Activated CD8-positive, alpha-beta memory T cell treated with anti-CD3 and anti-CD28 coated beads, Interleukin-2, amount 50 U/mL, for 1 hour (primary cell): ENCODE data around the gene PGBD1.

ENCODE experiments used
- DNase-seq: peaks from one replicate; pipeline ENCODE4 v3.0.0-alpha.2; 2020; ENCODE audit errors: extremely low read depth

The PGBD1 gene, protein sequence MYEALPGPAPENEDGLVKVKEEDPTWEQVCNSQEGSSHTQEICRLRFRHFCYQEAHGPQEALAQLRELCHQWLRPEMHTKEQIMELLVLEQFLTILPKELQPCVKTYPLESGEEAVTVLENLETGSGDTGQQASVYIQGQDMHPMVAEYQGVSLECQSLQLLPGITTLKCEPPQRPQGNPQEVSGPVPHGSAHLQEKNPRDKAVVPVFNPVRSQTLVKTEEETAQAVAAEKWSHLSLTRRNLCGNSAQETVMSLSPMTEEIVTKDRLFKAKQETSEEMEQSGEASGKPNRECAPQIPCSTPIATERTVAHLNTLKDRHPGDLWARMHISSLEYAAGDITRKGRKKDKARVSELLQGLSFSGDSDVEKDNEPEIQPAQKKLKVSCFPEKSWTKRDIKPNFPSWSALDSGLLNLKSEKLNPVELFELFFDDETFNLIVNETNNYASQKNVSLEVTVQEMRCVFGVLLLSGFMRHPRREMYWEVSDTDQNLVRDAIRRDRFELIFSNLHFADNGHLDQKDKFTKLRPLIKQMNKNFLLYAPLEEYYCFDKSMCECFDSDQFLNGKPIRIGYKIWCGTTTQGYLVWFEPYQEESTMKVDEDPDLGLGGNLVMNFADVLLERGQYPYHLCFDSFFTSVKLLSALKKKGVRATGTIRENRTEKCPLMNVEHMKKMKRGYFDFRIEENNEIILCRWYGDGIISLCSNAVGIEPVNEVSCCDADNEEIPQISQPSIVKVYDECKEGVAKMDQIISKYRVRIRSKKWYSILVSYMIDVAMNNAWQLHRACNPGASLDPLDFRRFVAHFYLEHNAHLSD

DNA sequence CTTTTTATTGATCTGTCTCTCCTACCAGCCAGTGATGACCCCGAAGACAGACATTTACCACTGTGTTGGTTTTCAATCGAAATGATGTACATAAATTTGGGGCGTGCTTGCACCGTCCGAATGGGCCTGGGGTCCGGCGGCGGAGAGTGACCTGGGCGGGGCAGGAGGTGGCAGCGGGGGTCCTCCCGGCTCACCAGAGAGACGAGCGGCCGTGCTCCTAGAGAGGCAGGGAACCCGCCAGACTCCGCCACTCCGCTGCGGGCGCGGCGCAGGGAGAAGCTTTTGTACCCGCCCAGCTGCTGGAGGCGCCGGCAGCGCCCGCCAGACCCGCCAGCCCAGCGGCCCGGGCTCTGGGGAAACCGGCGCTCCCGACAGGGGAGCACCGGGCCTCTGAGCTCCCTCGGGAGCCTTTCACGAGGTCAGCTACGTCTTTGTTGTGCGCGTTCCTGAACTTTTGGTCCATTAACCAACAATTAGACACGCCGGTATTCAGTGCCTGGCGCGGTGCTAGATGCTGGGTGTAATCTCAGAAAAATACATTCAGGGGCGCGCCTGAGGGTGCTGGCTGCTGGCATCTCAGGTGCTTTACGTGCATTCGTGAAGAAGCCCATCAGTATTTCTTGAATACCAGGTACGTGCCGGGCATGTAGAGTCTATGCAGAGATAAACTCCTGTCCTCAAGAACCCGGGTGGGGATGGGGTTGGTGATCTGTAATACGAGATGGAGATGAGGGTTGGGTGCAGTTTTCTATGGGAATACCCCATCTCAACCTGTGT is at the start of gene PGBD1:
Gene PGBD1 (plus strand): TSS at position 285 of the 777 bp plus-strand sequence. CDS start 2,242 bp downstream, outside the sequence.
- DNase-seq: no peak

DNA sequence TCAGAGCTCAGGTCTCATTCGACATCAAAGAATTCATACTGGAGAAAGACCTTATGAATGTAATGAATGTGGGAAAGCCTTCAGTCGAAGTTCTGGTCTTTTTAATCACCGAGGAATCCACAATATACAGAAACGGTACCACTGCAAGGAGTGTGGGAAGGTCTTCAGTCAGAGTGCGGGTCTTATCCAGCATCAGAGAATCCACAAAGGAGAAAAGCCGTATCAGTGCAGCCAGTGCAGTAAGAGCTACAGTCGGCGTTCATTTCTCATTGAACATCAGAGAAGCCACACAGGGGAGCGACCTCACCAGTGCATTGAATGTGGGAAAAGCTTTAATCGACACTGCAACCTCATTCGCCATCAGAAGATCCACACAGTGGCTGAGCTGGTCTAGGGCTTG is 48.6 kb upstream of the PGBD1 start:
- no peak for DNase-seq

DNA sequence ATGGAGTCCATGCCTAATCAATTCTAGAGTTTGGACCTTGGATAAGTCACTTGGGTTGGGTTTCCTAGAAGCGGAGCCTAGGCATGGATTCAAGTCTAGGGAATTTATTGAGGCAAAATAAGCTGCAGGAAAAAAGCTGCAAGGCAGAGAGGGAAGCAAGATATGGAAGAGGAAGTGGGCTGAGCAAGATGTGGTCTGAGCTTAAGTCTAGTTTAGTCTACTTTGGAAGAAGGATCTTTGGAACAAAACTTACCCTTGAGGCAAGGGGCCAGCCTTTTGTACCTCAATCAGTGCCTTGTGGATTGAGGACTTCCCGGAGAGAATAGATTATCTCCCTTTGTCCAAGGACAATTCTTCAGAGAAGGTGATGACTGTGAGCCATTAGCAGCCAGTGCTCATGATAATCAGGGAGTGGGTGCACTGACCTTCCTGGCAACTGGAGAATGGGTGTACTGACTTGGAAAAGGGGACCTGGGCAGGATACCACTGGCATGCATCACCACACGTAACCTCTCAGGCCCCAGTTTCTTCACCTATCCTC is 45.4 kb upstream of the PGBD1 start:
- no peak for DNase-seq

DNA sequence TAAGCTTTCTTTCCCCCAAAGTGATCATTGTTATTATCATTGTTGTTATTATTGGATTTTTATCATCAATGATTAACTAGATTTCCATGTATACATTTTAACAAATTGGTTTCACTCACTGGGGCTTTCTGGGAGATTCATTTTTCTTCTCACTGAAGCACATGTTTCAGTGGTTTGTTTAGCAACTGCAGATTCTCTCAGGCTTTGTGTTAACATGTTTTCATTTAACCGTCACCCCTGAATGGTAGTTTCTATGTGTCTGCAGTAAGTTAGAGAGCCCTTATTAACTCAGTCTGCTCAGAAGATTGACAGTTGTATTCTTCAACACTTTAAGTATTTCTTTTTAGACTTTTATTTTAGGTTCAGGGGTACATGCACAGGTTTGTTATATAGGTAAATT is 41.7 kb upstream of the PGBD1 start:
- DNase-seq: no peak

DNA sequence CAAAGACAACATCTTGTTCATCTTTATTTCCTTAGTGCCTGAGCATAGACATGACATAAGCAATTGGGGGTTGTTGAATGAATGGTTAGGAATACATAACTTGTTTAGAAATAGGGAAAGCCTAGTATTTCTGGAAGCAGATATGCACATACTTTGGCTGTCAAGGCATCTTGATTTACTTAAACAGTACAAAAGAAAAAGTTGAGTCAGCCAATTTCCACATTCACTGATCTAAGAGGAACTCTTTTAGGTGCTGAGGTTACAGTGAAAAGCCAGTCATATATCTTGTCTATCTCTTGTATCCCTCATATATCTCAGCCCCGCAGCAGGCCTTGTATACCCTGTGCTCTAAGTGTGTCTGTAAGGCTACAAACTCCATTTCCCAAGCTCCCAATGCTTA is 40.9 kb upstream of the PGBD1 start:
- no peak for DNase-seq

DNA sequence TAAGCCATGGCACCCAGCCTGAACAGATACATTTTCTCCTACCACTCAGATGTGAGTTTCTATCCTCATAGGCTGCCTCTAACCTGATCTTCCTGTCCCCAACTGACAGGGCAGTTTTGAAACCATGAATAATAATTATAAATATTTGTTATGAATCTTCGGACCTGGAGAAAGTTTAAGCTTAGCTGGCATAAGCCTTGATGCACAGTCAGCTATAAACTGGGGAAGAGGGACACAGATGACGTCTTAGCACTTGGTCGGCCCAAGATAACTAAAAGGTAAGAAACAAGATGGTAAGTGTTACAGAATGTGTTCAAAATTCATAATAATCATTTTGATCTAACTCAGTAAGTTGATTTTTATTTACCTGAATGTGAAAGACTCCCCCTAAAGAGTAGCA is 37.4 kb upstream of the PGBD1 start:
- DNase-seq: no peak

DNA sequence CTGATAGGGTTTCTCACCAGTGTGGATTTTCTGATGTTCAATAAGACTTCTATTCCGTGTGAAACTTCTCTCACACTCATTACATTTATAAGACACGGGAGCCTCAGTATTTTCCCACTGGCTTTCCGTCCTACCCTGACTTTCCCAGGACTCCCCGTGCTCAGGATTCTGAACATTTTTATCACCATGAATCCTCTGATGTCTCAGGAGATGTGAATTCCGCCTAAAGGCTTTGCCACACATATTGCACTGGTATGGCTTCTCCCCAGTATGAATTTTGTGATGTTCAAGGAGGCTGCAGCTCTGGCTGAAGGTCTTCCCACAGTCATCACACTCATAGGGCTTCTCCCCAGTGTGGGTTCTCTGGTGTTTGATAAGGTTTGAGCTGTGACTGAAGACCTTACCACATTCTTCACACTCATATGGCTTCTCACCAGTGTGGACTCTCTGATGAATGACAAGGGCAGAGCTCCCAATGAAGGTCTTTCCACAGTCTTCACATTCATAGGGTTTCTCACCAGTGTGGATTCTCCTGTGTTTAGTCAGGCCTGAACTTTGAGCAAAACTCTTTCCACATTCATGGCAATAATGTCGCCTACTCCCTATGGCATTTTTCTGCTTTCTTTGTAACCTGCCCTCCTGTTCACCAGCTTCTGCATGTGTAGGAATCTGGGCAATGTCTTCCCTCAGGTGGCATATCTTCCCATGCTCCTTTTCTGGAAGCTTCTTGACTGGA is 36.0 kb upstream of the PGBD1 start:
- no peak for DNase-seq

DNA sequence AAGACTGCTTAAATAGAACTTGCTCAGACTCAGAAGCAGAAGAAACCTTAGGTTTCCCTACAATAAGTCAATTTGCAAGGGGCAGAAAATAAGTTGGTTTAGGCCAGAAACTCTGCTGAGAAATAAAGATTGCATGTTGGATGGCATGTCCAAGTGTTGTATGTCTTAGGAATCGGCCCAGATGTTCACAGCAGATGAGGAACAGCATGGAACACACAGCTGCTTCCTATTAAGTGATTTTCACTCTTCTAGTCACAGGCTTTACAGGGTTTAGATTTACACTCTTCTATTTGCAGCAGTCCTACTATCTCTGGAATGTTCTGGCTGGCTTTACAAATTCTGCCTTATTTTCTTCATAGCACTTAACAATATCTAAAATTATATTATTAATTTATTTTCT is 32.5 kb upstream of the PGBD1 start:
- DNase-seq: no peak

DNA sequence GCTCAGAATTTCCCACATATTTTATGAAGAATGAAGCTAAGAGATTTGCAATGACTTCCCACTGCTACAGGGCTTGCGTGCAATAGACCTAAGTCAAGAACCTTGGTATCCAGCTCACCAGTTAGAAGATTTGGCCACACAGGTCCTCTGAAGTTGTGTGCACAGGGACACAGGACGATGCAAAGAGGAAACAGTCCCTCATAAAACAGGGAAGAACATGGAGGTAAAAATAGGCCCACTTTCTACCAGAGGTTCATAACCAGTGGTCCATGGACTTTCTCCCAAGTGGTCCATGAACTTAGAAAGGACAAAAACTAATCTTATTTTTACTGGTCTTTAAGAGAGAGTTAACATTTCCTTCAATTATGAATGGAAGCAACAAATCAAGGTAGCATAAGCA is 30.6 kb upstream of the PGBD1 start:
- DNase-seq: no peak

DNA sequence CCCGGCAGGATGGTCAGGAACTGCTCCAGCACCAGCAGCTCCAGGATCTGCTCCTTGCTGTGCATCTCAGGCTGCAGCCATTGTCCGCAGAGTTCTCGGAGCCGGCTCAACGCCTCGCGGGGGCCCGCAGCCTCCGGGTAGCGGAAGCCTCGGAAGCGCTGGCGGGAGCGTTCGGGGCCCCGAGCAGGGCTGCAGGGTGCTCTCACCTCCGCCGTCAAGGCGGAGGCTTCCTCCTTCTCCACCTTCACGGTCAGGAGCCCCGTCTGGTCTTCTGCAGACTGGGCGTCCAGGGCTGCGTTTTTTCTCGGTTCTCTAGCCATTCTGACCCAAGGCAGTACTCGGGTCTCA is 29.7 kb upstream of the PGBD1 start:
- DNase-seq: no peak

DNA sequence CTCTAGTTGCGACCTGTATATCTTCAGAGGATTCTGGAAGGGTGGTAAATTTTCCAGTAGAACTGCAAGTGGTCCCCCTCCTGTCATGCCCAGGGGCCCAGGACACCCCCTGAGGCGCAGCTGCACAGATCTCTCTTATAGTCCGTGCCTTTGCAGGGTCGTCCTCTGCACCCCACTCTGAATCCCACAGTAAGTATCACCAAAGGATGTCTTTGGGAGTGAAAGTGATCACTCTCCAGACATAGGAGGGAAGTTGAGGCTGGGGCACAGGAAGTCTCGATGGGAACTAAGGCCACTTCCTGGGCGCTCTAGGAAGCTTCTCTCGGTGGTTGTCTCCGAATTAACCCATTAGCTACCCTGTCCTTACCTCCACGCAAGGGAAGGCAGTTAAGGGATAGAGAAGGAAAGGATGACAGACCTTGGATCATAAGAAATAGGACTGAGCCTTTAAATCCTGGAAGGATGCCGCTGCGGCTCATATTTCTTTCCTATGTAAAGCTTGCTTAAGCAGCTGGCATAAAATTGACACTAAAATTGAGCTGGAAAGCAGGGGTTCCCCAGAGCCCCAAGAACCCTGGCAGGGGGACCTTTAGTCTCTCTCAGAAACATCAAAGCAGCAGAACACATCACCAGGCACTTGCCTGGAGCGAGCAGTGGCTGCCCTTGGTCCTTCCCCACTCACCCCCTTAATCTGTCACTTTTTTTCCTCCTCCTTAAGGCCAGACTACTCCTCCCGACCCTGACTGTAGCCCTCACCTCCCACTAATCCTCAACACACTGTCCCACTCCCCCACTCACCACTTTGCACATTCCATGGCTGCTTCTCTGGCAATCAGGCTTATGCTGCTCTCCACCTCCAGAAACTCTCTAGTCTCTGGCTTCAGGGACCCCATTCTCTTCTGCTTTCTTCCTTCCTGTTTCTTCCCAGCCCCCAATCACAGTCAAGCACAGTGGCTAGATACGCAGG is 29.1 kb upstream of the PGBD1 start, which contains the start of gene ZKSCAN4:
Gene ZKSCAN4 (minus strand): TSS at position 261 of the 967 bp plus-strand sequence. CDS start 289 bp downstream, outside the sequence.
- peak; percentile 26 for DNase-seq

DNA sequence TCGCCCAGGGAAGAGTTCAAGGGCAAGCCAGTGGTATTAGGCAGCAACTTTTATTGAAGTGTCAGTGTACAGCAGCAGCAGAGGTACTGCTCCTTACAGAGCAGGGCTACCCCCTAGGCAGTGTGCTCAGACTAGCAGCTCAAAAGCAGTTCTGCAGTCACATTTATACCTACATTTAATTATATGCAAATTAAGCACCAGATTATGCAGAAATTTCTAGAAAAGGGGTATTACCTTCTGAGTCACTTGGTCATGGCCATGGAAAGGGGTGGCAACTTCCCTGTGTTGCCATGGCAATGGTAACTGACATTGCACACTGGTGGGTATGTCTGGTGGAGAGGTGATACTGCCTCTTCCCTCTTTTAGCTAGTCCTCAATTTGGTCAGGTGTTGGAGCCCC is 27.3 kb upstream of the PGBD1 start:
- DNase-seq: no peak

DNA sequence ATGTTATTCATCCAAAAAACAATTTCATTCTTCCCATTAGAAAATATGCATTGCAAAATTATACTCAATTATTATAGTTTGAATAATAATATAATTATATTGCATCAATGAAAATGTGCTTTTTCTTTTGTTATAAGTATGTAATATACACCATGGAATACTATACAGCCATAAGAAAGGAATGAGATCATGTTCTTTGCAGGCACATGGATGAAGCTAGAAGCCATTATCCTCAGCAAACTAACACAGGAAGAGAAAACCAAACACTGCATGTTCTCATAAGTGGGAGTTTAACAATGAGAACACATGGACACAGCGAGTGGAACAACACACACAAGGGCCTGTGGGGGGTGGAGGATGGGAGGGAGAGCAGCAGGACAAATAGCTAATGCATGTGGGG is 24.3 kb upstream of the PGBD1 start:
- no peak for DNase-seq

DNA sequence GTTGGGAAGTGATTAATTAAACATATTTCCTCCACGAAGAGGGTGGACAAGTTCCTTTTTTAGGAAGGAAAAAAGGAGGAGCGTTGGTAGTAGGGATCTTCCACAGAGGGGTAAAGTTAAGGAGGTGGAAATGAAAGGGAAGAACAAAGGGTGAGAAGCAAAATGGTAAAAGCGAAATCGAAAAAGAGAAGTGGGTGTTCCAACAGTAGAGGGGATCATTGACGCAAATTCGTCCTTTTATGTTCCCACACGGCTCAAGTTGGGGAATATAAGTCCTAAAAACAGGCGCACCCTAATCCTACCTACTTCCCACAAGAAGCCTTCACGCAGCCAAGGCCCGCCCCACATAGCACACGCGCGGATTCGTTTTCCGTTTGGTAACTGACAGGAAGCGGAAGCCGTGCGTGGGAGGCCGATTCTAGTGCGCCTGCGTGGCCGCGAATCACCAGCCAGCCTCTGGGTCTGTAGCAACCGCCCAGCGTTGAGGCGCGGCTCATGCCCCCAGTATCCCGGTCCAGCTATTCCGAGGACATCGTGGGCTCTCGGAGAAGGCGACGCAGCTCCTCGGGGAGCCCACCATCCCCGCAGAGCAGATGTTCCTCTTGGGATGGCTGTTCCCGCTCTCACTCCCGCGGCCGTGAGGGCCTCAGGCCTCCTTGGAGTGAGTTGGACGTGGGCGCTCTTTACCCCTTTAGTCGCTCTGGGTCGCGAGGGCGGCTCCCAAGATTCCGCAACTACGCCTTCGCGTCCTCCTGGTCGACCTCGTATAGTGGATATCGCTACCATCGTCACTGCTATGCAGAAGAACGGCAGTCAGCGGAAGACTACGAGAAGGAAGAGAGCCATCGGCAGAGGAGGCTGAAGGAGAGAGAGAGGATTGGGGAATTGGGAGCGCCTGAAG is 22.2 kb upstream of the PGBD1 start, which contains the start of gene NKAPL:
Gene NKAPL (plus strand): TSS at position 421 of the 901 bp plus-strand sequence. CDS start 75 bp downstream, at position 496.
- no peak for DNase-seq

DNA sequence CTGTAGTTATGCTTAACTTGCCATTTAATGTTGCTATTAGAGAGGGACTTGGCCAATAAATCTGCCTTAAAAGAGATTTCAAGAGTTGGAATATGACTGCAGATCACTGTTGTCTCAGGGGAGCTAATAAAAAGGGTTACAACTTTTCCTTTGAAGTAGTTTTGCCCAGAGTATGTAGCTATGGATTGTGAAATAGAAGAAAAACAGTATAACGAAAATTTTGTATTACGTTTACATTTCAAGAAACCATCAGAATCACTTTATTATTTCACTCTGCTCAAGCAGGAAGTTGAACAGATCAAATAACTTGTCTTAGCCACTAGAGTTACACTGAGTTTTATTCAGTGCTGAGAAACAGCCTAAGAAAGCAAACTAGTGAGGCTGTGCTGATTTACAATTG is 17.4 kb upstream of the PGBD1 start:
- DNase-seq: no peak

DNA sequence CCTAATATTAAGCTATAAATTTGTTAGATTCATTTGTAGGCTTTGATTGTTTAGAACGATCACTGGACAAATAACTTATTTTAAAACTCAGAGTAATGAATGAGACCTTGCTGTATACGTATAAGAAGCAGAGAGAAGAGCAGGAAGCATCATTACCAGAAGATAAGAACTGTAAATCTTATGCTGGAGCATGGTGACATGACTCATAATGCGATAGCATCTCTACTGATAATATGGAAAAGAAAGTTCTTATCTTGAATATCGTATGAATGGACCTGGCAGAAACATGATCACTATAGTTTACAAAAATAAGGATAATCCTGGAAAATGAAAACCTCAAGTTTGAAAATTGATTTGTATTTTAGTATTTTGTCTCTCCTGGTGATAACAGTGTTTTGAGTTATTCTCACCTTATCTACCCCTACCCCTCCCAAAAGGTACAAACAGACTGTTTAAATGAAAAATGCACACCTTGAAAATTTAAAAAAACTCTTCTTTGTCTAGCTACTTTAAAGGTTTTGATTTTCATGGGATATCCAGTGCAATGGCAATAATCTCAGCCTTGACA is 16.5 kb upstream of the PGBD1 start:
- DNase-seq: no peak

DNA sequence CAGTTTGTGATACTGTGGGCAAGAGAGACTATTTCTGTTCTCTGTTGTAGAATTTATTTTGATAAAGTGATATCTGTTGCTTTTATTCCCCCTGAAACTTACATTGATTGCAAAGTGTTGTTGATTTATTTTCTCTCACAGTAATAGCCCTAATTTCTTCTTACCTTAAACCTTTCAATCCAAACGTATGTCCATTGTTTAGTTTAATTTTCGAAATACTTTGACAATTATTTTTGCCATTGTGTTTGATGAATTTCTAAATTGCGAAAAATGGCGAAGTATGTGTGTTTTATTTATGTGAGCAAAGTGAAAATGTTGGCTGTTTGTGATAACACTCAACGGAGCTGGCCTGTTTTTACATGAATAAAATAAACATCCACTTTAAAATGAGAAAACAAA is 14.8 kb upstream of the PGBD1 start:
- no peak for DNase-seq

DNA sequence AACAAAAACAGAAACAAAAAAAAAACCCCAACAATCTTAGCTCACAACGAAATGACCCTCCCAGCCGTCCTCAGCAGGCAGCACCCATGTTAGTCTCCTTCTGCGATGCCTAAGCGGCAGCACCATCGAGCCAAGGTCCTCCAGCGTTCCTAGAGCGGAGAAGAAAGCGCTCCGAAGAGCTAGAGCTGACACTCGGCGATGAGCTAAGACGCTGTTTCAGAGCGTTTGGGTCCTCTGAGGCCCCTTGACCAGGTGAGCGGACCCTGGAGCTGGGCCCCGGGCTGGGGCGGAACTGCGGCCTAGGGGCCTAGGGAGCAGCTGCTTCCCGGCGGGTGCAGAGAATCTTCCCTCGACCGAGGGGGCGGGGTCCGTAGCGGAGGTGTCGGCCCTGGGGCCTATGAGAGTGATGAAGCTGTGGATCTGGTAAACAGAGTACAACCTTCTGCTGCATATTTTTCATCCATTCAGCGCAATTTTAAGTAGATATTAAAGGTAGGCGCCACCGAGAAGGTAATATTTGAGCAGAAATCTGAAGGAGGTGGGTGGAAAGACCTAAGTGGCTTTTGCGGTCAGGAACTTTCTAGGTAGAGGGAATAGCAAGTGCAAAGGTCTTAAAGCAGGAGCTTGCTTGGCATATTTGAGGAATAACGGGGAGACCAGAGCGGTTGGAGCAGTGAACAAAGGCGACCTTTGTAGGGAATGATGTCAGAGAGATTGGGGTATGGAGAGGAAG is 14.2 kb upstream of the PGBD1 start, which contains the start of gene ZSCAN26:
Gene ZSCAN26 (plus strand): TSS at position 182 of the 733 bp plus-strand sequence. CDS start 4,777 bp downstream, outside the sequence.
- DNase-seq: peak; percentile 61
